GM23338 (cell line): ENCODE results near the gene ZC2HC1B.

Experiments used
- CREB1 ChIP-seq: fragments of 250-450 bp; sonication (Bioruptor Pico); IDR thresholded peaks from 2 replicates; pipeline ENCODE4 v1.5.0; 2020; ENCODE audit warnings: low read depth, mild to moderate bottlenecking, moderate library complexity
- CTCF ChIP-seq, 2 experiments: fragments of 200-600 bp in 1 of 2; sonication (generic) in 1 of 2; conservative IDR thresholded peaks; 2 replicates each; pipeline versions ENCODE4 v1.5.1 to v1.6.1; 2016 to 2017; ENCODE audit warnings: antibody characterized with exemption in 2 of 2, low read depth in 2 of 2, mild to moderate bottlenecking in 2 of 2, moderate library complexity in 1 of 2
- ETS1 ChIP-seq: IDR thresholded peaks from 2 replicates; pipeline ENCODE4 v1.6.1; 2016; ENCODE audit warnings: antibody characterized with exemption
- EZH2 ChIP-seq: fragments of 200-600 bp; sonication (generic); IDR thresholded peaks from one replicate; pipeline ENCODE4 v1.8.0; 2017; ENCODE audit warnings: antibody characterized with exemption, mild to moderate bottlenecking, low read depth; ENCODE audit not compliant: unreplicated experiment
- EZH2phosphoT487 ChIP-seq: fragments of 200-600 bp; sonication (generic); IDR thresholded peaks from one replicate; pipeline ENCODE4 v1.8.1; 2018; ENCODE audit warnings: antibody characterized with exemption; ENCODE audit not compliant: unreplicated experiment
- JUNB ChIP-seq: IDR thresholded peaks from one replicate; pipeline ENCODE4 v1.6.1; 2016; ENCODE audit warnings: antibody characterized with exemption; ENCODE audit not compliant: unreplicated experiment
- NANOG ChIP-seq: IDR thresholded peaks from 2 replicates; pipeline ENCODE4 v1.6.1; 2016; ENCODE audit warnings: antibody characterized with exemption, borderline replicate concordance
- POLR2AphosphoS5 ChIP-seq: IDR thresholded peaks from 2 replicates; pipeline ENCODE4 v1.6.1; 2016; ENCODE audit warnings: antibody characterized with exemption, low read depth
- REST ChIP-seq: IDR thresholded peaks from one replicate; pipeline ENCODE4 v1.6.1; 2018; ENCODE audit warnings: antibody characterized with exemption; ENCODE audit not compliant: unreplicated experiment
- STAT1 ChIP-seq: IDR thresholded peaks from one replicate; pipeline ENCODE4 v1.6.1; 2016; ENCODE audit warnings: antibody characterized with exemption; ENCODE audit not compliant: unreplicated experiment
- ZNF114 ChIP-seq: fragments of 250-450 bp; sonication (Bioruptor Pico); IDR thresholded peaks from 2 replicates; pipeline ENCODE4 v1.5.0; 2020; ENCODE audit warnings: mild to moderate bottlenecking, moderate library complexity
- ZNF331 ChIP-seq: fragments of 250-450 bp; sonication (Bioruptor Pico); IDR thresholded peaks from 2 replicates; pipeline ENCODE4 v1.5.0; 2020; ENCODE audit warnings: low read depth, mild to moderate bottlenecking, moderate library complexity
- ZNF462 ChIP-seq: fragments of 250-450 bp; sonication (Bioruptor Pico); IDR thresholded peaks from 2 replicates; pipeline ENCODE4 v1.5.0; 2020; ENCODE audit warnings: mild to moderate bottlenecking, moderate library complexity

- no peak for TF ChIP-seq CTCF (conservative IDR thresholded peaks at IDR 0.05; ENCODE audit: low read depth in 2 of 2)
- TF ChIP-seq EZH2phosphoT487: no peak
- TF ChIP-seq ZNF114: no peak
- no peak for TF ChIP-seq POLR2AphosphoS5
- no peak for TF ChIP-seq EZH2
- no peak for TF ChIP-seq ETS1
- TF ChIP-seq STAT1: no peak
- no peak for TF ChIP-seq REST
- TF ChIP-seq JUNB: no peak
- no peak for TF ChIP-seq CREB1 (CRISPR knock-in tag)
- TF ChIP-seq NANOG: no peak
- no peak for TF ChIP-seq ZNF331 (CRISPR knock-in tag)
- TF ChIP-seq ZNF462 (CRISPR knock-in tag): no peak
Measured at GRCh38 chr6:143900358-143900757, 36.1 kb downstream of the ZC2HC1B start.
